Ishikawa (cell line): ENCODE data around the gene HCST.

ENCODE experiments used
- CEBPB ChIP-seq: IDR thresholded peaks from 2 replicates; pipeline ENCODE4 v1.6.1; 2012
- CREB1 ChIP-seq: IDR thresholded peaks from 2 replicates; pipeline ENCODE4 v1.6.1; 2012; ENCODE audit warnings: low read depth
- EP300 ChIP-seq: IDR thresholded peaks from 2 replicates; pipeline ENCODE4 v1.6.1; 2012; ENCODE audit warnings: borderline replicate concordance
- FOXM1 ChIP-seq: IDR thresholded peaks from 2 replicates; pipeline ENCODE4 v1.6.1; 2012; ENCODE audit warnings: low read depth, borderline replicate concordance
- MAX ChIP-seq: IDR thresholded peaks from 2 replicates; pipeline ENCODE4 v1.6.1; 2012
- NFIC ChIP-seq: IDR thresholded peaks from 2 replicates; pipeline ENCODE4 v1.6.1; 2012
- RAD21 ChIP-seq: IDR thresholded peaks from 2 replicates; pipeline ENCODE4 v1.6.1; 2012; ENCODE audit warnings: low read depth
- REST ChIP-seq: IDR thresholded peaks from 2 replicates; pipeline ENCODE4 v1.6.1; 2012; ENCODE audit warnings: low read depth, mild to moderate bottlenecking
- TAF1 ChIP-seq: IDR thresholded peaks from 2 replicates; pipeline ENCODE4 v1.6.1; 2012; ENCODE audit warnings: low read depth, mild to moderate bottlenecking
- TEAD4 ChIP-seq: IDR thresholded peaks from 2 replicates; pipeline ENCODE4 v1.6.1; 2012
- USF1 ChIP-seq: IDR thresholded peaks from 2 replicates; pipeline ENCODE4 v1.6.1; 2012
- YY1 ChIP-seq: IDR thresholded peaks from 2 replicates; pipeline ENCODE4 v1.6.1; 2012; ENCODE audit warnings: low read depth
- ZBTB7A ChIP-seq: IDR thresholded peaks from 2 replicates; pipeline ENCODE4 v1.6.1; 2012; ENCODE audit warnings: low read depth

GRCh38 chr19:35909684-35910035 is 7.3 kb downstream of the HCST start:
- TF ChIP-seq YY1 = no peak
- no peak for TF ChIP-seq NFIC
- no peak for TF ChIP-seq RAD21
- TF ChIP-seq CREB1 = no peak
- TF ChIP-seq ZBTB7A = no peak
- no peak for TF ChIP-seq MAX
- TF ChIP-seq EP300 = no peak
- no peak for TF ChIP-seq CEBPB
- TF ChIP-seq USF1 = no peak
- TF ChIP-seq REST = no peak
- no peak for TF ChIP-seq TAF1
- no peak for TF ChIP-seq TEAD4
- TF ChIP-seq FOXM1 = no peak
